HG03469 (cell line): Measurements from ENCODE around the gene MPDZ.

ENCODE experiments used
- ATAC-seq: cut with Tn5 transposase; IDR thresholded peaks from one replicate; pipeline ENCODE4 v1.9.1; 2021; ENCODE audit warnings: mild to moderate bottlenecking, moderate library complexity, moderate number of reproducible peaks; ENCODE audit not compliant: unreplicated experiment

The MPDZ gene, protein sequence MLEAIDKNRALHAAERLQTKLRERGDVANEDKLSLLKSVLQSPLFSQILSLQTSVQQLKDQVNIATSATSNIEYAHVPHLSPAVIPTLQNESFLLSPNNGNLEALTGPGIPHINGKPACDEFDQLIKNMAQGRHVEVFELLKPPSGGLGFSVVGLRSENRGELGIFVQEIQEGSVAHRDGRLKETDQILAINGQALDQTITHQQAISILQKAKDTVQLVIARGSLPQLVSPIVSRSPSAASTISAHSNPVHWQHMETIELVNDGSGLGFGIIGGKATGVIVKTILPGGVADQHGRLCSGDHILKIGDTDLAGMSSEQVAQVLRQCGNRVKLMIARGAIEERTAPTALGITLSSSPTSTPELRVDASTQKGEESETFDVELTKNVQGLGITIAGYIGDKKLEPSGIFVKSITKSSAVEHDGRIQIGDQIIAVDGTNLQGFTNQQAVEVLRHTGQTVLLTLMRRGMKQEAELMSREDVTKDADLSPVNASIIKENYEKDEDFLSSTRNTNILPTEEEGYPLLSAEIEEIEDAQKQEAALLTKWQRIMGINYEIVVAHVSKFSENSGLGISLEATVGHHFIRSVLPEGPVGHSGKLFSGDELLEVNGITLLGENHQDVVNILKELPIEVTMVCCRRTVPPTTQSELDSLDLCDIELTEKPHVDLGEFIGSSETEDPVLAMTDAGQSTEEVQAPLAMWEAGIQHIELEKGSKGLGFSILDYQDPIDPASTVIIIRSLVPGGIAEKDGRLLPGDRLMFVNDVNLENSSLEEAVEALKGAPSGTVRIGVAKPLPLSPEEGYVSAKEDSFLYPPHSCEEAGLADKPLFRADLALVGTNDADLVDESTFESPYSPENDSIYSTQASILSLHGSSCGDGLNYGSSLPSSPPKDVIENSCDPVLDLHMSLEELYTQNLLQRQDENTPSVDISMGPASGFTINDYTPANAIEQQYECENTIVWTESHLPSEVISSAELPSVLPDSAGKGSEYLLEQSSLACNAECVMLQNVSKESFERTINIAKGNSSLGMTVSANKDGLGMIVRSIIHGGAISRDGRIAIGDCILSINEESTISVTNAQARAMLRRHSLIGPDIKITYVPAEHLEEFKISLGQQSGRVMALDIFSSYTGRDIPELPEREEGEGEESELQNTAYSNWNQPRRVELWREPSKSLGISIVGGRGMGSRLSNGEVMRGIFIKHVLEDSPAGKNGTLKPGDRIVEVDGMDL (N-terminal part only)

DNA sequence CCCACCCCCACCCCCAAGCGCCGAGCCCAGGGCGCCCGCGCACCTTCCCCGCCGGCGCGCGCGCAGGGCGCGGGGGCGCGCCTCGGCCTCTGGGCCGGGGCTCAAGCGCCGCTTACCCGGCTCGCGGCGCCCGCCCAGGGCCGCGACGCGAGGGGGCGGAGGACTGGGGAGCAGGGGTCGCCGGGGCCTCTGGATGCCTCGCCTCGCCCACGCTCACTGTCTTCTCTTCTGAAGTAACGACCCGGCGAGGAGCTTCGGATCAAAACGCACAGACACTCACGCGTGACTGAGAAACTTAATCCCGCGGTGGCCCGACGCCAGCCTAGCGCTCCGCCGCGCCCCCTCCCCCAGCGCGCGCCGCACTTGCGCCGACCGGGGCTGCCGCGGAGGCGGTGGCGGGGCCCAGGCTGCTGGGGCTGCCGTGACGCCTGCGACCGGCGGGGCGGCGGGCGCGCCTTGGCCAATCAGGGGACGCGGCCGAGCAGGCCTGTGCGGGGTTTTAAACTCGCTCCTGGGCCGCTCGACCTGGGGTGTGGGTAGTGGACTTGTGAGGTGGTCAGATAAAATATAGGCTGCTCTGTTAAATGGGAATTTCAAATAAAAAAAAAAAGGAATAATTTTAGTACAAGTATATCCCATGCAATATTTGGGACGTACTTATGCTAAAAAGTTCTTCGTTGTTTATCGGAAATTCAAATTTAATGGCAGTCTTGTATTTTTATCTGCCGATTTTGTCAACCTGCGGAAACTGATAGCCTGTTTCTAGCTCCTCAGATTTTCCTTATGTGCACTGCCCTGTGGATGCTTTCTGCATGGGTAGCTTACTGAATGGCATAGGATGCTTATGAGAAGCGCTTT lies at the start of gene MPDZ:
Gene MPDZ, minus strand, starts transcription at position 409 of the 858 bp plus-strand sequence. CDS start 29,377 bp downstream, outside the sequence.
- ATAC-seq: no peak

DNA sequence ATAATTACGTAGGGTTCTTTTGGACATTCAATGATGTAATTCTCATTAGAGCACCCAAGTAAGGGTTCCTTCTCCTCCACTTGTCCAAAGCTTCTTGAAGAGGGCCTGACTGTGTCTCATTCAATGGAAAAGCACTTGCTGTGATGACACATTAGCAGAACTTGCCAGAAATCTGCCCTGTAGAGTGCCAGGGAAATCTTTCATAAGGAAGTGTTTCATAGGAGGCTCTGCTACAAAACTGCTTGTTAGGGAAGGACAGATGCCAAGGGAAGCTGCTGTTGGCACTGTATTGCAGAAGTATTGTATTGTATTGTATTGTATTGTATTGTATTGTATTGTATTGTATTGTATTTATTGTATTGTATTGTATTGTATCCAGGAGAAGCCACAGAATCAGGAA lies 45.5 kb upstream of the MPDZ start:
- ATAC-seq: no peak

DNA sequence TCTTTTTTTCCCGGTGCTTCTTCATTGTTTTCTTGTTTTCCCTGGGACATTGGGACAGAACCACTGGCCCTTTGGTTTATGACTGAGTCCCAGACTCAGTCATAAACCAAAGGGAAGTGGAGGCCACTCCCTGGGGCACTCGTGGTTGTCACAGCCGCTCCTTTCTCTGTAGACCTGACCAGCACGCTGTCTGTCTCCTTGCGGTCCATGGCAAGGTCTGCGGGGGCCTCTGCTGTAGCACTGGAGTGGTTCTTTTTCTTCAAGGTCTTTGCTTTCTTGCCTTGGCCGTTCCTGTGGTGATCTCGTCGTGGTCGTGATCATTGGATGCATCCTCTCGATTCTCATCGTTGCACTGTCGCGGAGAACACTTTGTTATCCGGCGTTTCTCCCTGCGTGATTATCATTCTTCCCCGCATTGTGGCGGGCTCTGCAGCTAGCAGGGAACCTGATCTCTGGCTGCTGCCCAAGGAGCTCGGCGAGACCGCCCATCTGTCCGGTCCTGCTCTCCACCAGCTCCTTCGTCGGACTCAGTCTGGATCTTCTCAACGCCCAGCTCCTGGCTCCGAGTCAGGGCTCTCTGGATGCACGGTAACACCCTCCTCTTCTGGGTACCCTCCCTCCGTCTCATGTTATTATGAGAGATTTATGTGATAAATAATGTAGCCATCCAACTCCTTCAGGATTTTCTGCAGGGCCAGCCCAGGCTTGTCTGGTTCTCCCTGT lies 43.5 kb upstream of the MPDZ start:
- no peak for ATAC-seq

DNA sequence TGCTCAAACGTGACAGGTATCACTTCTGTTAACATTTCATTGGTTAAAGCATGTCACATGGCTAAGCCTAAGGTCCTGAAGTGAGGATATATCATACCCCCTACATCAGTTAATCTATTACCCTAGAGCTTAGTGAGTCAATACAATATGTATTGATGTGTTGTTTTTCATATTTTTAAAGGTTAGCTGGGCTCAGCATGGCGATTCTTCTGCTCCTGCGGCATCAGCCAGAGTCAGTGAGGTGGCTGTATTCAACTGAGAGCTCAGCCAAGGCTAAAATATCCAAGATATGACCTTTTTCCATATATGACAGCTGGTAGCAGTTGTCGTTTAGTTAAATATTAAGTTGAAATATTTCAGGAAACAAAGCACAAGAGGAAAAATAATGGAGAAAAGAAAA lies 38.5 kb upstream of the MPDZ start:
- ATAC-seq: no peak

DNA sequence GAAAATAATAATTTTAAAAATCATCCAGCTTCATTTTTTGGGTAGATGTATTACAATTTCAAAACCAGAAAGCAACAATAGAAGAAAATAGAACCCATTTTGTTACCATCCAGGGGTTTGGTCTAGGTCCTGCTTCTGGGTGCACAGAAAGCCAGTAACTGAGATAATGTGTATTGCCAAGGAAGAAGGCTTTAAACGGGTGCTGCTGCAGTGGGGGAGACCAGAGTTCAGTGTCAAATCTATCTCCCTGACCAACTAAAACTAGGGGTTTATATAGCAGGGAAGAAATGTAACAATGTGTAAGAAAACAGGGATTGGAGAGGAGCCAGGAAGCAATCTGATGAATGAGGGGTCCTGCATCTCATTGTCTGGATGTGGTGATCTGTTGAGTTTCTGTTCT lies 17.5 kb upstream of the MPDZ start:
- ATAC-seq: no peak

DNA sequence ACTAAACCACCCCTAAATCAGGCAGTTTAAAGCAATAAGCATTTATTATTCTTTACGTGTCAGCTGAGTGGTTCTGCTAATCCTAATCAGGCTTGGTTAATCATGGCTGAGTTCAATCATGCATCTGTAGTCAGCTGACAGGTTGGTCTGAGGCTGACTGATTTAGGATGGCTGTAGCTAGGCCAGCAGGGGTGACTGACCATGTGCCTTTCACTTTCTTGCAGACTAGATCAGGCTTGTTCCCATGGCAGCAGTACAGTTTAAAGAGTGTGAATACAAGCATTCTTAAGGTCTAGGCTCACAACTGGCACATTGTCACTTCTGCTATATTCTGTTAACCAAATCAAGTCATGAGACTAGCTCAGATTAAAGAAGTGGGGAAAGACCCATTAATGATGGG lies 16.1 kb upstream of the MPDZ start:
- ATAC-seq: no peak

DNA sequence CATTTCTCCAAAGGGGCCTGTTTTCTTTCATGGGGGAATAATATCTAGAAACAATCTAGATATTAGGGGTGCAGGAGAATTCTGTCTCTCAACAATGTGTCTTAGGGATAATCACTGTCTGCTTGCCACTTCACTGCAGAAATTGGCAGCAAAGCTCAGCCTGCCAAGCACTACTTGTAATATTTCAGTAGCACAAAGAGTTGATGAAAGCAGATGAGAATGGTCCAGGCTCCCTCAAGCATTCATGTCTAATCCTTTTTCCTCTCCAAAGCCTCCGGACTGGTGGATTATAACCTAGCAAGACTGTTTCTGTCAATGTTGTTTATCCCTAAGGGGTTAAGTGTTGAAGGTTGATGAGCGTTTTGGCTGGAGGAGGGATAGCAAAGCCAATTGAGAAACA lies 13.3 kb upstream of the MPDZ start:
- no peak for ATAC-seq

DNA sequence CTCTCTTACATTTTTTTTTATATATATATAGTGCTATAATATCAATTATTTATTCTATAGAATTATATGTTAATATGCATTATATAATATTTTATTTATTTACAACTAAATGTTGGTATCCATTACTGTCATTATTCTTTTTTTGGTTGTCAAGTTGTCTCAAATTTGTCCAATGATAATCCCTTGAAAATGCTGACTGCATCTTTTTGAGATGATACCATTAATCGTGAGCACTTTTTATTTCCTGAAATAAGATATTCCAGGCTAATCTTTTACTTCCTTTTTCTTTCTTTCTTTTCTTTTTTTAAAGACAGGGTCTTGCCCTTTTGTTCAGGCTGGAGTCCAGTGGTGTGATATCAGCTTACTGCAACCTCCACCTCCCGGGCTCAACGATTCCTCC lies 12.7 kb upstream of the MPDZ start:
- ATAC-seq: no peak

DNA sequence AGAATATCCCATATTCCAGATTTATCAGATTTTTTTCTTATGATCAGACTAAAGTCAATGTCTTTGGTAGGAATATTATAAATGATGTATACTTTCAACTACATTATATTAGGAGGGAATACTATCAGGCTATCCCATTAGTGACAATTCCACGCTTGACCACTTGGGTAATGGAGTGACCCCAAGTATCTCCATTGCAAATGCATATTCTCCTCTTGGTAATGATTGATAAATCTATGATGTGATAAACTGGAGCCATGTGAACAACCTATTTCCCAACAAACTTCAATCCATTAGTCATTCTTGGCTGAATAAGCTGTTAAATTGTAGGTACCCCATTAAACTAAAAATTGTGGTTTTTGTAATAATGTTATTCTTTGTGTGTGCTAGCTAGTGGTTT lies 12.2 kb upstream of the MPDZ start:
- ATAC-seq: no peak

DNA sequence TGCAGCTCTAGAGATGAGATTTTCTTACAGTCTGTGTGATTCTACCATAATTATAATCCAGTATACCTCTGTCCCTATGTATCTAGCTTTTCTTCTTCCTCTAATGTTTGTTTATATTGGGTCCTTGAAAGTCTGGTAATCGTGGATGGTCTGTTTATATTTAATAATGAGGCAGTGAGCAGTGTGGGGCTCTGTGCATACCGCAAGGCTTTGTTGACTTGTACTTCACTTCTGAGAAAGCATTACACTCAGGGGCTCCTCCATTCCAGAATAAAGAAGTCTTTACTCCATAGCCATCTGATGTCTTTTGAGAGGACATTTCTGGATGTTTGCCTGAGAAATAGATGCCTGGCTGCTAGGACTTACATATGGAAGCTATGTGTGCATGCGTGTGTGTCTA lies 4.5 kb upstream of the MPDZ start:
- ATAC-seq: no peak

DNA sequence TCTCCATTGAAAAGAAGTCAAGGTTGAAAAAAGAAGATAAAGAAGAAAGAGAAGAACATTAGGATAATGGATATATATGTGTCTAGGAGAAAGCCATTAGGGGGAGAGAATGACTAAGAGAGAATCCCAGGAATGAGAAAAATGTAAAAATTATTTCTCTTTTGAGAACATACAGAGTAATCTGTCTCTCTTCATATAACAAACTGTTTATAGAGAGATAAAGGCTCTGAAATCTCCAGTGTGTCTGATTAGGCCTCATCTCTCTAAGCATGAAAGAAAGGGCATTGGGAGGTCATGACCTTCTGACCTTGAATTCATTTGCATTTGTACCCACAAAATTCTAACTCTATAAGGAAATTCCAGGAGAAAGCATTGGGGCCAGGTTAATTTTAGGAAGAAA lies 3.5 kb upstream of the MPDZ start:
- no peak for ATAC-seq

DNA sequence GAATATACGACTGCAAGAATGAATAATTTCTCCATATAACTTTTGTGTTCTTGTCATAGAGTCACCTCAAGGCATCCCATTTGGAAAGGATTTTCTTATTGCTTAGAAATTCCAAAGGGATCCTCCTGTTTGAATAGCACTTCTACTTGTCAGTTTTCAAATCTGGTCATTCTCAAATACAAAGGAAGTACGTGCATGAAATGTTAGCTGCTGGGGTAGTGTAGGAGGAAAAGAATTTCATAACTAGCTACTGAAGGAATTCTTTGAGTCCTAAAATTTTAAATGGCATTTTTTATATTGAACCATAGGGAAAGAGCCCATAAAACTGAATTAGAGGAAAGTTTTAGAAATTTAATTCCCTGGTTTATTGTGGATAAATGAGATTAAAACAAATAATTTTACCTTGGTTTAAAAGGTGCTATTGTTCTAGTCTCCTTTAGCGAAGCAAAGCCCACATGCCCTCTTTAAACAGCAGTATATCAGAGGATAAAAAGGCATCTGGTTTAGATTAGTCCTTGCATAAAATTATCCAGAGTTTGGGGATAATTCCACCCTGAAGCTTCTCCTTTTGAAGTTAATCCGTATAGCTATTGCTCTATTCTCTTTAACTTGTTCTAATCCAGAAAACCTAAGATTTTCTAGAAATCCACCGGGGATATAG lies 2.0 kb upstream of the MPDZ start:
- ATAC-seq: no peak

DNA sequence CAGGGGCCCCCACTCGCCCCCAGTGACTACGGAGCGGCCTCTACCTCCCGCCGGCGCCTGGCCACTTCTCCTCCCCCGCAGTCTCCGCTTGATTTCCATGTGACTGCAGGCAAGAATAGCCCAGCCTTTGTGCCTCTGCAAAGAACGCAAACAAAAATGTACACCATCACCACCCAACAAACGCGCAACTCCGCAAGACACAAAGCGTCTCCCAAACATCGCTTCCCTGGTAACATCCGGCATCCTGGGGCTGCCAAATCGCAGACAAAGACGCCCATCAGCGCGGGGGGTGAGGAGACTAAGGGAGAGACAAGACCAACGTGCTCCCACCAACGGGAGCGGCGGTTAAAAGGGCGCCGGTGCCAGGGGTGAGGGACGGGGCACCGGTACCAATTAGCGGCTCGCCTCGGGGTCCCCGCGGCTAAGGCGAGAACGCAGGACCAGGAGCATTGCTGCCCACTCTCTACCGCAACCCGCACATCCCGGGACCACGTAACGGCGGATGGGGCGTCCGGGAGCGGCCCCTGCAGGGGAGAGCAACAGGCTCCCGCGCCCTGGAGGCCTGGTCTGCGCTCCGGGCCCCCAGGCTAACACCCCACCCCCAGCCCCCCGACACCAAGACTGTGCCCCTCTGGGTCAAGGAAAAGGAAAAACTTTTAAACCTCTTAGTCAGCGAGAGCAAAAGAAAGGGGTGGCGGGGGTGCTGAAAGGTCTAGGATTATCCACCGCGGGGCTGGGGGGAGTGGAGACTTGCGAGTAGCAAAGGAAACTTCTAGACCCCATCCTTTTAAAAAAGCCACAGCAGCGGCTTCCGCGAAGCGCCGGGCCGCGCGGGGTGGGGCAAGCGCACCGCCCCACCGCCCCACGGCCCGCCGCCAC lies 885 bp downstream of the MPDZ start:
- ATAC-seq: no peak

DNA sequence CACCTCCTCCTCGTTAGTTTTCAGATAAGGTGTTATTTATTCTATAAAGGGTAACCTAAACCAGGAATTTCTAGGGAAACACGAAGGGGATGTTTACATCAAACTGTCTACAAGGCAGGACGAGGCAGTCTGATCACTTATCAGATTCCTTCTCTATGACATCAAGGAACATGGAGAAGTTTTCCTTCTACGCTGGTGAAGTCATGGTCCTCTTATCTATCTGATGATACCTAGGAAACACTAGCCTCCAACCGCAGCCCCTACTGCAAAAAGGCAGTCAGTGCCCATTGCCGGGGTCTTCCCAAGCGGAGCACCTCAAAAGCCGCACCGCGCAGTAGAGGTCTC lies 1.5 kb downstream of the MPDZ start:
- ATAC-seq: no peak

DNA sequence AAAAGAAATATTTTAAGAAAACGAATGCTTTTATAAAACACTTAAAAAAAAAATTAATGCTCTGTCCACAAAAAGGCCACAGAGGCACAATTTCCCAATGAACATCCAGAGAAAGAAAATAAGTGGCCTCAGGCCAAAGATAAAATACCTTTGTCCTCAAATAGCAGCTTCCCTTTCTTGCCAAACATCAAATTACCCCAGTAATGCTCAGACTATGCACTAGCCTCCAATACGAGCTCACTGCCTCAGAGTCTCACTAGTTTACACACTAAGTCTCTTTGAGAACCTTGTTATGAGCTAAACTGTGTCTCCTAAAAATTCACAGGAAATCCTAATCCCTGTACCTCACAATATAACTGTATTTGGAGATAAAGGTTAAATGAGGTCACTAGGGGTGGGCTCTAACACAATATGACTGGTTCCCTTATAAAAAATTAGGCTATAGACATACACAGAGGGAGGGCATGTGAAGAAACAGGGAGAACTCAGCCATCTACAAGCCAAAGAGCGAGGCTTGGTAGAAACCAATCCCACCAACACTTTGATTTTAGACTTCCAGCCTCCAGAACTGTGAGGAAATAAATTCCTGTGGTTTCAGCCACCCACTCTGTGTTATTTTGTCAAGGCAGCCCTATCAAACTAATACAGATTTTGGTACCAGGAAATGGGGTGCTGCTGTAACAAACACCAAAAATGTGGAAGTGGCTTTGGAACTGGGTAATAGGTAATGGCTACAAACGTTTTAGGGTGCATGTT lies 4.4 kb downstream of the MPDZ start:
- ATAC-seq: no peak

DNA sequence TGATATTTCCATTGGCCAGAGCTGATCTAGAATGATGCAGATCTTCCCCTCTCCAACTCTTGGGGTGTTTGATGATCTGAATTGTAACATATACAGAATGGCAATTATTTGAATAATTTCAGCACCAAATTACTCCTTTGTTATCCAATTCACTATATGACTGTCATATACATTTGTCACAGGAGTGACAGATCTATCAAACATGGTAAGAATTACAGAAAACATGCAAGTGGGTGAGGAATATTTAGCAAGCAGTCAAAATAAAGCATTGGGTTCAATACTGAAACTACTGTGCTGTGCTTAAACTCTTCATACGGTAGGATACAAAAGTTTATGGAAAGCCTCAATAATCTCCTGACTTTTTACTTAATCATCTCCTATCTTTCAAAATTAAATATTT lies 8.8 kb downstream of the MPDZ start:
- no peak for ATAC-seq

DNA sequence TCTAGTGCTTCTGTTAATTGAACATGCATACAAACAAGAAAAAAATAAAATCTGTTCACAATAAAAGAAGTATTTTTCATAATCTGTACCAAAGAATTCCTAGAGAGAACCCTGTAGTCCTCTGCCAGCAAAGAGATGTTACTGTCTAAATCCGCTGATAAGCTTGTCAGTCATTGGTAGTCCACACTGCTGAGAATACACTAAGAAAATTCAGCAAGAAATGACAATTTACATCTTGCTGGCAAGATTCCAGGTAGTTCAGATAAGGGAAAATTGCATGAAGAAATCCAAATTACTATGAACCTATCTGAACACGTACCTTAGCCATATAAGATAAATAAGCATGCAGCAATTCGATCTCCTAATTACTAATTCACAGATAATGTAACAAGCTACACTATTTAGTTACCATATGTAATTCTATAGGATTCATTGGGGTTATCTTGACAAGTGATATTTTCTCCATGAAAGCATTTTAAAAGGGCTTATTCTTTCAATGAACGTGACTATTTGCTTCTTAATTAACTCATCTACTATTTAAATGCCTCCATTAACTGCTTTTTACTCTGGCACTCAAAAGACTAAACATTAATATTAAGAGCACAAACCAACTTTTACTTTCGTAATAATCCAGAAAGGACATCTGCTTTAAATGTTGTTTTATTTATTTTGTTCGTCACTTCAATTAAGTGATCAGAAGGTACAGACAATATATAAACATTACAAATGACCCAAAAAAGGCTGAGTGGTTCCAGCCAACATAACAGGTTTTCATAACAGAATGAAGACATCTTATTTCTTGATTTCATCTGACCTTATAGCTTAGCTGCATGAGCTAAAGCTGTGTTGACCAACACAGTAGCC lies 9.7 kb downstream of the MPDZ start:
- no peak for ATAC-seq
